ENCODE data around the gene CNDP1. TPM values are rescaled to one million over a fixed set of nuclear protein-coding genes. Genes with fewer than 3 reads are reported as not detected.

CNDP1 gene
- total RNA-seq, 1 donor from 2014 or later, result not detected

GRCh38 chr18:74529811-74530583, 4.3 kb upstream of the CNDP1 start:
- Mint-ChIP-seq H3K4me1 (ENCODE audit: unreplicated experiment) (peaks cover 10% of the 10 kb centered on the region), H3K9me3 (ENCODE audit: unreplicated experiment) (no peaks in the 10 kb centered on the region), H3K27me3 (ENCODE audit: unreplicated experiment) (peaks cover 2% of the 10 kb centered on the region), H3K36me3 (ENCODE audit: low read depth, unreplicated experiment) (no peaks in the 10 kb centered on the region), H3K27ac (ENCODE audit: unreplicated experiment) (no peak overlapping the region), H3K4me3 (ENCODE audit: unreplicated experiment) (no peak overlapping the region)
- no peak for TF ChIP-seq CTCF (IDR thresholded peaks at IDR 0.05; ENCODE audit: unreplicated experiment)
- DNase-seq (ENCODE audit: low spot score), result no peak

GRCh38 chr18:74530584-74530862, 3.8 kb upstream of the CNDP1 start:
- no peak for TF ChIP-seq CTCF (IDR thresholded peaks at IDR 0.05; ENCODE audit: unreplicated experiment)
- Mint-ChIP-seq H3K36me3 (ENCODE audit: low read depth, unreplicated experiment) (no peaks in the 10 kb centered on the region), H3K9me3 (ENCODE audit: unreplicated experiment) (no peaks in the 10 kb centered on the region), H3K27ac (ENCODE audit: unreplicated experiment) (no peak overlapping the region), H3K4me1 (ENCODE audit: unreplicated experiment) (peaks cover 10% of the 10 kb centered on the region), H3K27me3 (ENCODE audit: unreplicated experiment) (peaks cover 2% of the 10 kb centered on the region), H3K4me3 (ENCODE audit: unreplicated experiment) (no peak overlapping the region)
- DNase-seq (ENCODE audit: low spot score), result no peak

GRCh38 chr18:74531043-74531442, 3.3 kb upstream of the CNDP1 start:
- TF ChIP-seq CTCF (IDR thresholded peaks at IDR 0.05; ENCODE audit: unreplicated experiment), result no peak
- Mint-ChIP-seq H3K4me1 (ENCODE audit: unreplicated experiment) (peaks cover 10% of the 10 kb centered on the region), H3K9me3 (ENCODE audit: unreplicated experiment) (no peaks in the 10 kb centered on the region), H3K27me3 (ENCODE audit: unreplicated experiment) (peaks cover 2% of the 10 kb centered on the region), H3K4me3 (ENCODE audit: unreplicated experiment) (no peak overlapping the region), H3K36me3 (ENCODE audit: low read depth, unreplicated experiment) (no peaks in the 10 kb centered on the region), H3K27ac (ENCODE audit: unreplicated experiment) (no peak overlapping the region)
- DNase-seq (ENCODE audit: low spot score), result no peak

- H3K4me1 Mint-ChIP-seq (ENCODE audit: unreplicated experiment), result no peaks in the 10 kb centered on the region
- H3K36me3 Mint-ChIP-seq (ENCODE audit: low read depth, unreplicated experiment), result no peaks in the 10 kb centered on the region
- no peak overlapping the region for H3K27ac Mint-ChIP-seq (ENCODE audit: unreplicated experiment)
- no peak overlapping the region for H3K4me3 Mint-ChIP-seq (ENCODE audit: unreplicated experiment)
- TF ChIP-seq CTCF (IDR thresholded peaks at IDR 0.05; ENCODE audit: unreplicated experiment), result no peak
- H3K27me3 Mint-ChIP-seq (ENCODE audit: unreplicated experiment), result peaks cover 2% of the 10 kb centered on the region
- no peaks in the 10 kb centered on the region for H3K9me3 Mint-ChIP-seq (ENCODE audit: unreplicated experiment)
- no peak for DNase-seq (ENCODE audit: low spot score)
Observed at GRCh38 chr18:74532511-74533025, 1.7 kb upstream of the CNDP1 start.

DNA sequence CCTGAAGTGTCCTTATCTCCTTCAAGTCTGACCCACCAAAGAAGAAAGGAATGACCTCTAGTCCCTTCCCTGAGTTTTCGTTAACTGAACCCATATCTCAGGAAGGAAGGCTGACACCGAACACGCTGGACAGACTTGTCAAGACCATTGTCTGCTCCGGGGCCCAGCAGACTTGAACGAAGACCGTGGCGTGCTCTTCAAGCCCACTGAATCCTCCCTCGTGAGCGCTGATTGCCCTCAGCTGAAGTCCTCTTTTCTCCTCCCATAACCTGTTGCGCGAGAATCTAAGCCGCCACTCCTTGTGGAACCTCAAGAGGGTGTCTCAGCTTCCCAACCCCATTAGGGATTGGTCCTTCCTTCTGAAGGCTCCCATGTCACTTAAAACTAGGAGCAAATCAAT, 634 bp upstream of the CNDP1 start:
- H3K36me3 Mint-ChIP-seq (ENCODE audit: low read depth, unreplicated experiment), result no peaks in the 10 kb centered on the region
- no peak for DNase-seq (ENCODE audit: low spot score)
- H3K27me3 Mint-ChIP-seq (ENCODE audit: unreplicated experiment), result peaks cover 2% of the 10 kb centered on the region
- no peaks in the 10 kb centered on the region for H3K9me3 Mint-ChIP-seq (ENCODE audit: unreplicated experiment)
- H3K4me1 Mint-ChIP-seq (ENCODE audit: unreplicated experiment), result no peaks in the 10 kb centered on the region
- no peak for TF ChIP-seq CTCF (IDR thresholded peaks at IDR 0.05; ENCODE audit: unreplicated experiment)
- H3K4me3 Mint-ChIP-seq (ENCODE audit: unreplicated experiment), result no peak overlapping the region
- H3K27ac Mint-ChIP-seq (ENCODE audit: unreplicated experiment), result no peak overlapping the region

All from endothelial cell (in vitro differentiated cells).